Neural crest cell (in vitro differentiated cells): ENCODE measurements around the gene HOXC9. TPM values are rescaled to one million over a fixed set of nuclear protein-coding genes. Genes with fewer than 3 reads are reported as not detected.

Experiments
- DNase-seq: peaks from one replicate; pipeline ENCODE4 v3.0.0; 2021; ENCODE audit warnings: low read depth, mixed read lengths, low spot score
- H3K27ac Mint-ChIP-seq: one replicate; pipeline ENCODE4 v1.8.0; 2021; ENCODE audit warnings: mild to moderate bottlenecking, mixed read lengths; ENCODE audit not compliant: unreplicated experiment
- H3K27me3 Mint-ChIP-seq: 2 replicates; pipeline ENCODE4 v1.8.0; 2021; ENCODE audit warnings: low read depth, mild to moderate bottlenecking, mixed read lengths
- H3K36me3 Mint-ChIP-seq: 2 replicates; pipeline ENCODE4 v1.8.0; 2021; ENCODE audit warnings: low read depth, mild to moderate bottlenecking, mixed read lengths
- H3K4me1 Mint-ChIP-seq: 2 replicates; pipeline ENCODE4 v1.8.0; 2021; ENCODE audit warnings: mixed read lengths
- H3K4me3 Mint-ChIP-seq: one replicate; pipeline ENCODE4 v1.8.0; 2021; ENCODE audit warnings: mild to moderate bottlenecking, mixed read lengths
- H3K9me3 Mint-ChIP-seq: 2 replicates; pipeline ENCODE4 v1.8.0; 2021; ENCODE audit warnings: mixed read lengths
- CTCF ChIP-seq: fragments of 200-600 bp; sonication (generic); conservative IDR thresholded peaks from 2 replicates; pipeline ENCODE4 v1.5.0; 2021; ENCODE audit warnings: antibody characterized with exemption, mild to moderate bottlenecking
- total RNA-seq: library from RNA; stranded (reverse); gene quantifications from 2 replicates; pipeline ENCODE4 v1.2.1, GENCODE V29; 2021

The HOXC9 gene
- total RNA-seq, 1 donor from 2014 or later = 6.3 TPM

- peak overlapping the region; percentile 58 for H3K27ac Mint-ChIP-seq
- H3K9me3 Mint-ChIP-seq = no peaks in the 10 kb centered on the region
- H3K4me1 Mint-ChIP-seq = no peaks in the 10 kb centered on the region
- peaks cover 100% of the 10 kb centered on the region for H3K27me3 Mint-ChIP-seq
- DNase-seq = no peak
- peak overlapping the region; percentile 48 for H3K4me3 Mint-ChIP-seq
- TF ChIP-seq CTCF = no peak
- no peaks in the 10 kb centered on the region for H3K36me3 Mint-ChIP-seq
These were observed 47.4 kb downstream of the HOXC9 start for GRCh38 chr12:54047160-54047963.

- H3K4me3 Mint-ChIP-seq = peak overlapping the region; percentile 48
- TF ChIP-seq CTCF = no peak
- no peaks in the 10 kb centered on the region for H3K4me1 Mint-ChIP-seq
- DNase-seq = no peak
- H3K27ac Mint-ChIP-seq = no peak overlapping the region
- H3K9me3 Mint-ChIP-seq = no peaks in the 10 kb centered on the region
- H3K36me3 Mint-ChIP-seq = no peaks in the 10 kb centered on the region
- peaks cover 100% of the 10 kb centered on the region for H3K27me3 Mint-ChIP-seq
These were observed 48.0 kb downstream of the HOXC9 start for GRCh38 chr12:54047964-54048303.

- Mint-ChIP-seq H3K4me1 (no peaks in the 10 kb centered on the region), H3K27ac (no peak overlapping the region), H3K27me3 (peaks cover 100% of the 10 kb centered on the region), H3K36me3 (no peaks in the 10 kb centered on the region), H3K9me3 (no peaks in the 10 kb centered on the region), H3K4me3 (peak overlapping the region; percentile 8)
- no peak for DNase-seq
- TF ChIP-seq CTCF = no peak
These were observed 48.6 kb downstream of the HOXC9 start for GRCh38 chr12:54048406-54049093.

- Mint-ChIP-seq H3K4me1 (no peaks in the 10 kb centered on the region), H3K36me3 (no peaks in the 10 kb centered on the region), H3K4me3 (peak overlapping the region; percentile 4), H3K9me3 (no peaks in the 10 kb centered on the region), H3K27me3 (peaks cover 100% of the 10 kb centered on the region), H3K27ac (no peak overlapping the region)
- TF ChIP-seq CTCF = no peak
- DNase-seq = no peak
These were observed 49.1 kb downstream of the HOXC9 start for GRCh38 chr12:54049108-54049507.

GRCh38 chr12:54050482-54050810 is 50.5 kb downstream of the HOXC9 start:
- Mint-ChIP-seq H3K4me1 (no peaks in the 10 kb centered on the region), H3K4me3 (peak overlapping the region; percentile 21), H3K9me3 (no peaks in the 10 kb centered on the region), H3K36me3 (no peaks in the 10 kb centered on the region), H3K27me3 (peaks cover 100% of the 10 kb centered on the region), H3K27ac (no peak overlapping the region)
- TF ChIP-seq CTCF = no peak
- no peak for DNase-seq
